Adrenal gland (tissue), 12 donors: ENCODE data around the gene PLXNA1. TPM values are rescaled to one million over a fixed set of nuclear protein-coding genes. Genes with fewer than 3 reads are reported as not detected.

Experiments
- DNase-seq, 7 donors: peaks; one replicate each; pipeline ENCODE4 v3.0.0-alpha.2; 2019 to 2020
- H3K27ac ChIP-seq, 5 donors: fragments of 200-600 bp; sonication (generic) in 4 of 5; 1 replicate in 3 of 5; 2 replicates in 2 of 5; pipeline versions ENCODE4 v1.5.1 to v1.8.0; 2016 to 2020; ENCODE audit warnings: mild to moderate bottlenecking in 1 of 5
- H3K27me3 ChIP-seq: fragments of 200-600 bp; 2 replicates; pipeline ENCODE4 v1.8.0; 2021
- H3K36me3 ChIP-seq, 2 donors: fragments of 200-600 bp; replicated peaks in 1 of 2; 1 replicate in 1 of 2; 2 replicates in 1 of 2; pipeline versions ENCODE4 v1.5.1 to v1.8.0; 2018 to 2022
- H3K4me1 ChIP-seq, 2 donors: fragments of 200-600 bp; replicated peaks in 1 of 2; 1 replicate in 1 of 2; 2 replicates in 1 of 2; pipeline versions ENCODE4 v1.5.1 to v1.8.0; 2018 to 2021
- H3K4me3 ChIP-seq, 4 donors: fragments of 200-600 bp; sonication (generic) in 3 of 4; one replicate each; pipeline ENCODE4 v1.5.1; 2016 to 2018
- H3K9me3 ChIP-seq, 3 donors: fragments of 200-600 bp; sonication (generic) in 1 of 3; replicated peaks in 1 of 3; 1 replicate in 2 of 3; 2 replicates in 1 of 3; pipeline versions ENCODE4 v1.5.1 to v1.8.0; 2016 to 2021
- CTCF ChIP-seq, 6 experiments: fragments of 450-650 bp in 4 of 6; fragments of 200-600 bp in 2 of 6; sonication (generic) in 1 of 6; IDR thresholded peaks; 1 replicate in 5 of 6; 2 replicates in 1 of 6; pipeline versions ENCODE4 v1.5.1 to v1.8.0; 2016 to 2021; ENCODE audit warnings: antibody characterized with exemption in 6 of 6, mild to moderate bottlenecking in 2 of 6, moderate library complexity in 1 of 6
- POLR2A ChIP-seq, 2 donors: fragments of 450-650 bp; IDR thresholded peaks; one replicate each; pipeline ENCODE4 v1.6.1; 2017; ENCODE audit warnings: antibody characterized with exemption in 2 of 2, mild to moderate bottlenecking in 2 of 2, moderate library complexity in 1 of 2
- WGBS, 4 donors: extraction: QIAGEN DNeasy Blood & Tissue Kit in 2 of 4; methylation state at CpG; one replicate each; pipeline versions ENCODE4 v1.1.5 to v1.1.7; 2013 to 2017; 5-methylcytosine and 5-hydroxymethylcytosine counted together
- intact Hi-C, 2 donors: fragments of 100-400 bp; cut with DNase I; formaldehyde crosslinking; loops; one replicate each; pipeline versions ENCODE4 v1.14.1 to v1.15.0; 2022 to 2023
- polyA plus RNA-seq, 3 donors: library from polyadenylated mRNA; stranded (reverse); fragments of 200-250 nt in 2 of 3; fragments of 350-450 nt in 1 of 3; fragmentation: Illumina TruSeq in 1 of 3; extraction: RNeasy Lipid Tissue Mini Kit (QIAGEN cat#74804) in 1 of 3; gene quantifications; one replicate each; pipeline ENCODE4 v1.2.3, GENCODE V29; 2013 to 2014
- total RNA-seq, 9 donors: library from RNA; depleted of rRNA in 4 of 9; stranded (reverse); fragments of >200 nt in 4 of 9; fragments of 120-200 nt in 1 of 9; fragmentation: NEBNext Ultra II Directional in 1 of 9; extraction: Animal tissue kit (Norgen Biotek cat#: 25700) in 1 of 9; gene quantifications; one replicate each; pipeline versions ENCODE4 v1.1.0 to v1.2.4, GENCODE V29; 2013 to 2023
- donor health status: healthy with polysubstance abuse.
- donor health status: Bipolar disorder and iron deficiency.
- donor health status: DM: yes; HTN: yes; CAD: no.
- donor health status: DM: no; HTN: no; CAD: no.
- donor health status: DM: no; HTN: no; CAD: no.
- donor health status: DM: yes; HTN: yes; CAD: no.

The PLXNA1 gene
- total and polyA plus RNA-seq, 12 donors = 9.5 to 29.9 (median 20.2) TPM

DNA sequence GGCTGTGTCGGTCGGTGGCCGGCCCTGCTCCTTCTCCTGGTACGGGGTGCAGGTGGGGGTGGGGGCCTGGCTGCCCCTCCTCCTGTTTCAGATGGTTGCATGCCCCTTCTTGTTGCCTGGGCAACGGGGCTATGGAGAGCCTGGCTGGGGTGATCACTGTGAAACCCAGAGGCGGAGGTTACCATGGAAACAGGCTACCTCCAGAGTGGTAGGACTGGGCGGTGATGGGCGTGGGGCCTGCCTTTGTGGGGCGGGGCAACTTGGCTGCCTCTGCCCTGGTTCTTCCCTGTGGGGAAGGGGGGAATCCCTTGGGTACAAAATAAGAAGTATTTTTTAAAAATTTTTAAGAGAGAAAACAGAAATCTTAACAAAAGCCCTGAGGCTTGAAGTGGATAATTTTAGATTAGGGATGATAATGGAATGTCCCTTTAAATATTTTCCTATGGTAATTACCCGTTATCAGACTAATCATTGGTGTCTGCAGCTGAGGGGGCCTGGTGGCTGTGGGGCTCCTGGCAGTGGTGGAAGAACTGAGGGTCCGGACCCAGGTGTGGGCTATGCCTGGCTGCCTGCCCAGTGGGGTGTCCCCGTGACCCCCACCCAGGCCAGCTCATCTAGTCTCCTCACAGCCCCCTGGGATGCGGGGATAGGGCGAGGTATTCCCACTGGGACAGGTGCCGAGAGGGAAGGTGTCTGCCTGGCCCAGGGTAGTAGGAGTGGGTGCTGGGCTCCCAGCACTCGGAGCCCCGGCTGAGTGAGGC is 32.5 kb downstream of the PLXNA1 start:
- WGBS, 4 donors = 77 to 88% (median 86%) methylated on average over 12 to 17 of the region's 17 CpGs
- H3K27me3 ChIP-seq = no peaks in the 10 kb centered on the region
- no peaks in the 10 kb centered on the region for H3K9me3 ChIP-seq
- H3K4me3 ChIP-seq = no peak overlapping the region
- DNase-seq = no peak
- TF ChIP-seq CTCF (IDR thresholded peaks at IDR 0.05) = no peak
- TF ChIP-seq POLR2A (IDR thresholded peaks at IDR 0.05) = no peak
- H3K36me3 ChIP-seq = peaks cover 0 to 67% of the 10 kb centered on the region in 2 donors
- intact Hi-C loops = no loop called here
- H3K27ac ChIP-seq = no peak overlapping the region
- no peaks in the 10 kb centered on the region for H3K4me1 ChIP-seq

DNA sequence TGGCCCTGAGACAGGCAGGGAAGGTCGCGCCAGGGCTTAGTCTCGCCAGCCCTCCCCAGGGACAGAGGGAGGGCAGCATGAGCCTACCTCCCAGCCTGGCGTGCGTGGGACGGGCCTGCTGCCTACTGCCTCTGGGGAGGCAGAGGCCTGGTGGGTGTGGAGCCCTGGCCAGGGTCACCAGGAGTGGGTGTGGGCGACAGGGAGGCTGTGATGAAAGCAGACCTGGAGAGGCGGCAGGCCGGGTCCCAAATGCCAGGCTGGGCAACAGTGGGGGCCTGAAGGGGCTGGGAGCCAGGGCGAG is 33.1 kb downstream of the PLXNA1 start:
- no peaks in the 10 kb centered on the region for H3K9me3 ChIP-seq
- no peak overlapping the region for H3K27ac ChIP-seq
- TF ChIP-seq POLR2A (IDR thresholded peaks at IDR 0.05) (no peak), CTCF (IDR thresholded peaks at IDR 0.05) (no peak)
- DNase-seq = no peak
- H3K4me3 ChIP-seq = no peak overlapping the region
- intact Hi-C loops = no loop called here
- WGBS, 4 donors = 70 to 94% (median 91%) methylated on average over 8 to 10 of the region's 10 CpGs
- no peaks in the 10 kb centered on the region for H3K27me3 ChIP-seq
- no peaks in the 10 kb centered on the region for H3K4me1 ChIP-seq
- H3K36me3 ChIP-seq = peaks cover 0 to 72% of the 10 kb centered on the region in 2 donors

- DNase-seq = no peak
- Histone ChIP-seq H3K36me3 (peaks cover 0 to 77% of the 10 kb centered on the region in 2 donors), H3K4me1 (no peaks in the 10 kb centered on the region), H3K27me3 (no peaks in the 10 kb centered on the region), H3K4me3 (no peak overlapping the region), H3K9me3 (no peaks in the 10 kb centered on the region), H3K27ac (no peak overlapping the region)
- intact Hi-C loops = no loop called here
- WGBS, 4 donors = 94 to 100% (median 97%) methylated on average over 7 to 15 of the region's 15 CpGs
- TF ChIP-seq CTCF (IDR thresholded peaks at IDR 0.05) (no peak), POLR2A (IDR thresholded peaks at IDR 0.05) (no peak)
These were observed 33.5 kb downstream of the PLXNA1 start for GRCh38 chr3:127016461-127016860.

- Histone ChIP-seq H3K36me3 (peaks cover 0 to 80% of the 10 kb centered on the region in 2 donors), H3K4me1 (no peaks in the 10 kb centered on the region), H3K27ac (no peak overlapping the region), H3K9me3 (no peaks in the 10 kb centered on the region), H3K4me3 (no peak overlapping the region), H3K27me3 (no peaks in the 10 kb centered on the region)
- intact Hi-C loops = no loop called here
- no peak for TF ChIP-seq CTCF (IDR thresholded peaks at IDR 0.05)
- no peak for TF ChIP-seq POLR2A (IDR thresholded peaks at IDR 0.05)
- no peak for DNase-seq
- WGBS, 4 donors = 97 to 100% (median 97%) methylated on average over 14 to 16 of the region's 16 CpGs; no CpG with 5 or more reads in 1 of the 4 donors
These were observed 34.3 kb downstream of the PLXNA1 start for GRCh38 chr3:127017229-127017628.
